Suppressor macrophage treated with lipopolysaccharide for 4 hours (primary cell): ENCODE measurements around the gene OGFOD2.
"Not testable (repeated sequence)": the region's sequence is repeated elsewhere in the genome, so short reads cannot be mapped to it uniquely, and the experiment has no call there.

ENCODE experiments used
- DNase-seq: peaks from one replicate; pipeline ENCODE4 v3.0.0-alpha.2; 2020

Gene OGFOD2

GRCh38 chr12:123006977-123007376, 31.9 kb downstream of the OGFOD2 start:
- no peak for DNase-seq

GRCh38 chr12:123010110-123010509, 35.1 kb downstream of the OGFOD2 start:
- no peak for DNase-seq

GRCh38 chr12:123010681-123011080, 35.6 kb downstream of the OGFOD2 start:
- DNase-seq = no peak

GRCh38 chr12:123011701-123012100, 36.7 kb downstream of the OGFOD2 start:
- DNase-seq = no peak

- no peak for DNase-seq
Measured at GRCh38 chr12:123013185-123014095, 38.4 kb downstream of the OGFOD2 start.

- DNase-seq = not testable (repeated sequence)
Measured at GRCh38 chr12:123014473-123014872, 39.4 kb downstream of the OGFOD2 start.

- no peak for DNase-seq
Measured at GRCh38 chr12:123017753-123018152, 42.7 kb downstream of the OGFOD2 start.

GRCh38 chr12:123019841-123020138, 44.7 kb downstream of the OGFOD2 start:
- DNase-seq = no peak

- no peak for DNase-seq
Measured at GRCh38 chr12:123021688-123022604, 46.9 kb downstream of the OGFOD2 start.

GRCh38 chr12:123022846-123023245, 47.8 kb downstream of the OGFOD2 start:
- DNase-seq = no peak

- no peak for DNase-seq
Measured at GRCh38 chr12:123024819-123025391, 49.9 kb downstream of the OGFOD2 start.

- no peak for DNase-seq
Measured at GRCh38 chr12:123026094-123026853, 51.2 kb downstream of the OGFOD2 start.

GRCh38 chr12:123027726-123028445, 52.8 kb downstream of the OGFOD2 start:
- DNase-seq = no peak

GRCh38 chr12:123028475-123028874, 53.4 kb downstream of the OGFOD2 start:
- no peak for DNase-seq

GRCh38 chr12:123029550-123029949, 54.5 kb downstream of the OGFOD2 start:
- no peak for DNase-seq
